Neural cell (in vitro differentiated cells): ENCODE data around the gene UCP2.

ENCODE experiments used
- EP300 ChIP-seq: fragments of 450-650 bp; conservative IDR thresholded peaks from 2 replicates; pipeline ENCODE4 v1.6.1; 2014; ENCODE audit warnings: antibody characterized with exemption, mild to moderate bottlenecking, moderate library complexity; ENCODE audit not compliant: poor library complexity, severe bottlenecking
- EZH2 ChIP-seq: fragments of 200-600, 300-800 bp; shearing (Covaris generic), sonication (generic); IDR thresholded peaks from 2 replicates; pipeline ENCODE4 v1.6.1; 2014; ENCODE audit warnings: antibody characterized with exemption, low read length, borderline replicate concordance, mild to moderate bottlenecking; ENCODE audit not compliant: insufficient read depth, poor library complexity, severe bottlenecking
- MXI1 ChIP-seq: fragments of 450-650 bp; conservative IDR thresholded peaks from 2 replicates; pipeline ENCODE4 v1.6.1; 2014; ENCODE audit warnings: antibody characterized with exemption, mild to moderate bottlenecking; ENCODE audit not compliant: poor library complexity, severe bottlenecking
- POLR2AphosphoS5 ChIP-seq: IDR thresholded peaks from 2 replicates; pipeline ENCODE4 v1.6.1; 2012
- RAD21 ChIP-seq: fragments of 450-650 bp; conservative IDR thresholded peaks from 2 replicates; pipeline ENCODE4 v1.6.1; 2014; ENCODE audit warnings: antibody characterized with exemption, mild to moderate bottlenecking, moderate library complexity
- SMC3 ChIP-seq: fragments of 450-650 bp; conservative IDR thresholded peaks from 2 replicates; pipeline ENCODE4 v1.6.1; 2014; ENCODE audit warnings: antibody characterized with exemption, mild to moderate bottlenecking, moderate library complexity; ENCODE audit not compliant: poor library complexity
- TAF1 ChIP-seq: IDR thresholded peaks from 2 replicates; pipeline ENCODE4 v1.6.1; 2012; ENCODE audit warnings: low read depth
- TF ChIP-seq, protein P1 (sequence below): fragments of 450-650 bp; IDR thresholded peaks from 2 replicates; pipeline ENCODE4 v1.5.1; 2014; ENCODE audit warnings: antibody characterized with exemption, mild to moderate bottlenecking, moderate library complexity; ENCODE audit not compliant: poor library complexity, severe bottlenecking
- TF ChIP-seq, protein P2 (sequence below): IDR thresholded peaks from 2 replicates; pipeline ENCODE4 v1.6.1; 2012; ENCODE audit warnings: borderline replicate concordance

DNA sequence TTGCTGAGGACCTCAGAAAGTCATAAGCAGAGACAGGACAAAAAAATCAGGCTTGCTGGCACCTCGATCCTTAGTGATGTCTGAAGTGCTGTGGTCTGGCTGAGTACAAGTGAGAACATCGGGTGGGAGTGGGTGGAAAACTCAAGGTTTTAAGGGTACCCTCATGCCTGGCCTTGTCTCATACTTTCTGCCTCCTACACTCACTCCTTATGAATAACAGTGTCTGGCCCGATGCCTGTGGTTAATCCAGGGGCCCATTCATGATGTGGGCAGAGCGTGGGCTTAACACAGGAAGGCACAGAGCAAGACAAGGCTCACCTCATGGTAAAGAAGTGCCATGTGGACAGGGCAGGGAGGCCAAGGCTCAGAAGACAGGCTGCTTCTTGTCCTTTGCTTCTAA is 37.2 kb upstream of the UCP2 start:
- TF ChIP-seq, protein P1, sequence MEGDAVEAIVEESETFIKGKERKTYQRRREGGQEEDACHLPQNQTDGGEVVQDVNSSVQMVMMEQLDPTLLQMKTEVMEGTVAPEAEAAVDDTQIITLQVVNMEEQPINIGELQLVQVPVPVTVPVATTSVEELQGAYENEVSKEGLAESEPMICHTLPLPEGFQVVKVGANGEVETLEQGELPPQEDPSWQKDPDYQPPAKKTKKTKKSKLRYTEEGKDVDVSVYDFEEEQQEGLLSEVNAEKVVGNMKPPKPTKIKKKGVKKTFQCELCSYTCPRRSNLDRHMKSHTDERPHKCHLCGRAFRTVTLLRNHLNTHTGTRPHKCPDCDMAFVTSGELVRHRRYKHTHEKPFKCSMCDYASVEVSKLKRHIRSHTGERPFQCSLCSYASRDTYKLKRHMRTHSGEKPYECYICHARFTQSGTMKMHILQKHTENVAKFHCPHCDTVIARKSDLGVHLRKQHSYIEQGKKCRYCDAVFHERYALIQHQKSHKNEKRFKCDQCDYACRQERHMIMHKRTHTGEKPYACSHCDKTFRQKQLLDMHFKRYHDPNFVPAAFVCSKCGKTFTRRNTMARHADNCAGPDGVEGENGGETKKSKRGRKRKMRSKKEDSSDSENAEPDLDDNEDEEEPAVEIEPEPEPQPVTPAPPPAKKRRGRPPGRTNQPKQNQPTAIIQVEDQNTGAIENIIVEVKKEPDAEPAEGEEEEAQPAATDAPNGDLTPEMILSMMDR: no peak
- TF ChIP-seq POLR2AphosphoS5: no peak
- no peak for TF ChIP-seq EP300
- TF ChIP-seq, protein P2, sequence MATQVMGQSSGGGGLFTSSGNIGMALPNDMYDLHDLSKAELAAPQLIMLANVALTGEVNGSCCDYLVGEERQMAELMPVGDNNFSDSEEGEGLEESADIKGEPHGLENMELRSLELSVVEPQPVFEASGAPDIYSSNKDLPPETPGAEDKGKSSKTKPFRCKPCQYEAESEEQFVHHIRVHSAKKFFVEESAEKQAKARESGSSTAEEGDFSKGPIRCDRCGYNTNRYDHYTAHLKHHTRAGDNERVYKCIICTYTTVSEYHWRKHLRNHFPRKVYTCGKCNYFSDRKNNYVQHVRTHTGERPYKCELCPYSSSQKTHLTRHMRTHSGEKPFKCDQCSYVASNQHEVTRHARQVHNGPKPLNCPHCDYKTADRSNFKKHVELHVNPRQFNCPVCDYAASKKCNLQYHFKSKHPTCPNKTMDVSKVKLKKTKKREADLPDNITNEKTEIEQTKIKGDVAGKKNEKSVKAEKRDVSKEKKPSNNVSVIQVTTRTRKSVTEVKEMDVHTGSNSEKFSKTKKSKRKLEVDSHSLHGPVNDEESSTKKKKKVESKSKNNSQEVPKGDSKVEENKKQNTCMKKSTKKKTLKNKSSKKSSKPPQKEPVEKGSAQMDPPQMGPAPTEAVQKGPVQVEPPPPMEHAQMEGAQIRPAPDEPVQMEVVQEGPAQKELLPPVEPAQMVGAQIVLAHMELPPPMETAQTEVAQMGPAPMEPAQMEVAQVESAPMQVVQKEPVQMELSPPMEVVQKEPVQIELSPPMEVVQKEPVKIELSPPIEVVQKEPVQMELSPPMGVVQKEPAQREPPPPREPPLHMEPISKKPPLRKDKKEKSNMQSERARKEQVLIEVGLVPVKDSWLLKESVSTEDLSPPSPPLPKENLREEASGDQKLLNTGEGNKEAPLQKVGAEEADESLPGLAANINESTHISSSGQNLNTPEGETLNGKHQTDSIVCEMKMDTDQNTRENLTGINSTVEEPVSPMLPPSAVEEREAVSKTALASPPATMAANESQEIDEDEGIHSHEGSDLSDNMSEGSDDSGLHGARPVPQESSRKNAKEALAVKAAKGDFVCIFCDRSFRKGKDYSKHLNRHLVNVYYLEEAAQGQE: no peak
- TF ChIP-seq SMC3: no peak
- no peak for TF ChIP-seq EZH2
- TF ChIP-seq TAF1: no peak
- TF ChIP-seq MXI1: no peak
- no peak for TF ChIP-seq RAD21
